A549 (cell line): ENCODE results near the gene CDH4. TPM values are rescaled to one million over a fixed set of nuclear protein-coding genes. Genes with fewer than 3 reads are reported as not detected.
A peak's percentile ranks its signal among the peaks of the same experiment; 100 is the strongest.

Source experiments
- ATAC-seq, 2 experiments: fragments of 200-7000 bp in 1 of 2; fragments of >200 bp in 1 of 2; cut with Nextera tagmentation in 1 of 2; cut with Tn5 transposase in 1 of 2; 3 replicates each; pipeline versions ENCODE4 v1.8.0 to v1.9.1; 2018 to 2020; ENCODE audit warnings: mild to moderate bottlenecking in 1 of 2, moderate library complexity in 1 of 2
- CTCF ChIA-PET: fragments of 300-600 bp; sonication (Branson Sonifier 250); formaldehyde crosslinking; extraction: SDS; loops from one replicate; lab custom pipeline; 2021; ENCODE audit warnings: antibody characterized with exemption, inconsistent platforms; lab: Yijun Ruan, JAX
- POLR2A ChIA-PET: fragments of 350-600 bp; formaldehyde crosslinking; extraction: SDS; loops from one replicate; lab custom pipeline; 2021; ENCODE audit warnings: antibody characterized with exemption, inconsistent platforms; lab: Yijun Ruan, JAX
- DNase-seq, 2 experiments: peaks; one replicate each; pipeline versions ENCODE4 v3.0.0 to v3.0.0-alpha.2; 2011 to 2016; ENCODE audit warnings: low read depth in 1 of 2, low spot score in 1 of 2
- FAIRE-seq: peaks from 2 replicates; lab custom pipeline; 2011; peaks lifted over from hg19 to GRCh38; lab: Jason Lieb, UNC
- H3K27ac ChIP-seq, 2 experiments: fragments of >200 bp; sonication (Bioruptor Twin); formaldehyde crosslinking; 3 replicates each; pipeline ENCODE4 v1.5.1; 2016 to 2017
- H3K4me1 ChIP-seq: fragments of >200 bp; sonication (Bioruptor Twin); formaldehyde crosslinking; 3 replicates; pipeline ENCODE4 v1.6.1; 2016
- H3K4me2 ChIP-seq: fragments of >200 bp; sonication (Bioruptor Twin); formaldehyde crosslinking; 3 replicates; pipeline ENCODE4 v1.6.1; 2016
- H3K4me3 ChIP-seq: fragments of >200 bp; sonication (Bioruptor Twin); formaldehyde crosslinking; 3 replicates; pipeline ENCODE4 v1.5.1; 2016
- H3K9me3 ChIP-seq: fragments of >200 bp; sonication (Bioruptor Twin); formaldehyde crosslinking; 3 replicates; pipeline ENCODE4 v1.6.1; 2016
- BHLHE40 ChIP-seq: IDR thresholded peaks from 2 replicates; pipeline ENCODE4 v1.6.1; 2012; ENCODE audit warnings: low read depth, low read length, inconsistent platforms
- CEBPB ChIP-seq, 2 experiments: fragments of >200 bp in 1 of 2; sonication (Bioruptor Twin) in 1 of 2; formaldehyde crosslinking in 1 of 2; IDR thresholded peaks; 2 replicates each; pipeline ENCODE4 v1.6.1; 2012 to 2016
- CHD2 ChIP-seq: fragments of 150-350 bp; IDR thresholded peaks from 2 replicates; pipeline ENCODE4 v1.6.1; 2014; ENCODE audit warnings: low read length; ENCODE audit not compliant: partially characterized antibody
- EHF ChIP-seq: fragments of 250-450 bp; sonication (Bioruptor Pico); IDR thresholded peaks from 2 replicates; pipeline ENCODE4 v1.5.0; 2020; ENCODE audit warnings: mild to moderate bottlenecking
- ESRRA ChIP-seq: fragments of 150-350 bp; IDR thresholded peaks from 2 replicates; pipeline ENCODE4 v1.6.1; 2014; ENCODE audit warnings: mild to moderate bottlenecking, low read length, borderline replicate concordance
- FOSB ChIP-seq: fragments of 250-450 bp; sonication (Bioruptor Pico); IDR thresholded peaks from 2 replicates; pipeline ENCODE4 v1.5.0; 2020; ENCODE audit warnings: mild to moderate bottlenecking, moderate library complexity
- FOXS1 ChIP-seq: fragments of 250-450 bp; sonication (Bioruptor Pico); IDR thresholded peaks from 2 replicates; pipeline ENCODE4 v1.5.0; 2020; ENCODE audit warnings: mild to moderate bottlenecking, moderate library complexity
- GATA3 ChIP-seq: IDR thresholded peaks from 2 replicates; pipeline ENCODE4 v1.6.1; 2012; ENCODE audit warnings: borderline replicate concordance
- HEYL ChIP-seq: fragments of 250-450 bp; sonication (Bioruptor Pico); IDR thresholded peaks from 2 replicates; pipeline ENCODE4 v1.8.0; 2021; ENCODE audit warnings: mild to moderate bottlenecking, moderate library complexity
- HOXA7 ChIP-seq: fragments of 250-450 bp; sonication (Bioruptor Pico); IDR thresholded peaks from 2 replicates; pipeline ENCODE4 v1.5.0; 2020; ENCODE audit warnings: mild to moderate bottlenecking, moderate library complexity
- JUNB ChIP-seq: fragments of >200 bp; sonication (Bioruptor Twin); formaldehyde crosslinking; IDR thresholded peaks from 2 replicates; pipeline ENCODE4 v1.6.1; 2016
- MAFK ChIP-seq: fragments of 450-650 bp; IDR thresholded peaks from 2 replicates; pipeline ENCODE4 v1.6.1; 2014; ENCODE audit not compliant: partially characterized antibody
- MAZ ChIP-seq: fragments of 150-350 bp; IDR thresholded peaks from 2 replicates; pipeline ENCODE4 v1.6.1; 2014; ENCODE audit warnings: antibody characterized with exemption, low read depth, low read length, borderline replicate concordance
- NFE2L2 ChIP-seq: fragments of 150-350 bp; conservative IDR thresholded peaks from 2 replicates; pipeline ENCODE4 v1.6.1; 2014; ENCODE audit warnings: low read length
- NR3C1 ChIP-seq: fragments of >200 bp; sonication (Bioruptor Twin); formaldehyde crosslinking; IDR thresholded peaks from 3 replicates; pipeline ENCODE4 v1.6.1; 2017
- PBX3 ChIP-seq: IDR thresholded peaks from 2 replicates; pipeline ENCODE4 v1.6.1; 2012
- PHF8 ChIP-seq: fragments of 200-600 bp; sonication (generic); IDR thresholded peaks from 2 replicates; pipeline ENCODE4 v1.6.1; 2016; ENCODE audit warnings: low read depth, mild to moderate bottlenecking, antibody characterized with exemption, moderate library complexity, borderline replicate concordance
- POLR2A ChIP-seq: IDR thresholded peaks from 2 replicates; pipeline ENCODE4 v1.6.1; 2012; ENCODE audit warnings: mild to moderate bottlenecking, low read length
- RARB ChIP-seq: fragments of 250-450 bp; sonication (Bioruptor Pico); IDR thresholded peaks from 2 replicates; pipeline ENCODE4 v1.8.0; 2021; ENCODE audit warnings: mild to moderate bottlenecking, moderate library complexity
- SMC3 ChIP-seq: fragments of >200 bp; sonication (Bioruptor Twin); formaldehyde crosslinking; IDR thresholded peaks from 3 replicates; pipeline ENCODE4 v1.6.1; 2018; ENCODE audit warnings: inconsistent platforms
- TP53 ChIP-seq: fragments of 250-450 bp; sonication (Bioruptor Pico); IDR thresholded peaks from 2 replicates; pipeline ENCODE4 v1.5.0; 2021; ENCODE audit warnings: mild to moderate bottlenecking, moderate library complexity
- ZC3H11A ChIP-seq: fragments of 450-650 bp; IDR thresholded peaks from 2 replicates; pipeline ENCODE4 v1.6.1; 2014; ENCODE audit warnings: antibody characterized with exemption, mild to moderate bottlenecking
- ZSCAN20 ChIP-seq: fragments of 250-450 bp; sonication (Bioruptor Pico); IDR thresholded peaks from 2 replicates; pipeline ENCODE4 v1.8.0; 2022; ENCODE audit warnings: mild to moderate bottlenecking, moderate library complexity
- WGBS: methylation state at CpG from one replicate; pipeline ENCODE4 v1.1.6; 2017; ENCODE audit errors: missing lambda C conversion rate; 5-methylcytosine and 5-hydroxymethylcytosine counted together
- polyA plus RNA-seq, 4 experiments: library from polyadenylated mRNA; depleted of rRNA in 3 of 4; stranded (reverse); fragments of >200 nt; fragmentation: RNase III in 1 of 4; extraction: RNeasy Plus Mini Kit Qiagen cat#74134 plus additional on column Dnase treatment in 1 of 4; gene quantifications; 2 replicates in 3 of 4; 3 replicates in 1 of 4; pipeline ENCODE4 v1.2.3, GENCODE V29; 2011 to 2017

CDH4 gene
- polyA plus RNA-seq, 2 of the 4 experiments (the other 2 are of a cell fraction) = 3.4 to 10.3 TPM

GRCh38 chr20:61963149-61963548 is 711.1 kb downstream of the CDH4 start:
- no peak overlapping the region for H3K4me3 ChIP-seq
- 69% methylated on average over 9 of the region's 9 CpGs for WGBS
- no peak overlapping the region for H3K4me2 ChIP-seq
- ATAC-seq (no peak), DNase-seq (no peak), FAIRE-seq (no peak)
- ChIA-PET CTCF (no interaction called here), POLR2A (no interaction called here)
- TF ChIP-seq EHF (CRISPR knock-in tag) (no peak), ZSCAN20 (CRISPR knock-in tag) (no peak), HOXA7 (CRISPR knock-in tag) (no peak), TP53 (CRISPR knock-in tag) (no peak), JUNB (no peak), ZC3H11A (no peak), ESRRA (no peak), NR3C1 (no peak), BHLHE40 (no peak), PBX3 (no peak), POLR2A (no peak), HEYL (CRISPR knock-in tag) (no peak), CHD2 (no peak), FOXS1 (CRISPR knock-in tag) (no peak), SMC3 (no peak), CEBPB (IDR thresholded peaks at IDR 0.05) (no peak), MAFK (no peak), RARB (CRISPR knock-in tag) (no peak), GATA3 (no peak), NFE2L2 (no peak)
- no peak overlapping the region for H3K27ac ChIP-seq
- H3K4me1 ChIP-seq = no peaks in the 10 kb centered on the region
- no peaks in the 10 kb centered on the region for H3K9me3 ChIP-seq

- H3K4me2 ChIP-seq = no peak overlapping the region
- H3K4me1 ChIP-seq = no peaks in the 10 kb centered on the region
- ChIA-PET POLR2A (no interaction called here), CTCF (no interaction called here)
- TF ChIP-seq MAZ = no peak
- TF ChIP-seq POLR2A = no peak
- no peak for TF ChIP-seq FOSB (CRISPR knock-in tag)
- 75% methylated on average over 8 of the region's 8 CpGs for WGBS
- no peaks in the 10 kb centered on the region for H3K9me3 ChIP-seq
- ATAC-seq (no peak), FAIRE-seq (no peak), DNase-seq (no peak)
- no peak overlapping the region for H3K4me3 ChIP-seq
- H3K27ac ChIP-seq = no peak overlapping the region
Observed at GRCh38 chr20:61963885-61964674, 712.0 kb downstream of the CDH4 start.

- POLR2A ChIA-PET = no interaction called here
- no peak for FAIRE-seq
Observed at GRCh38 chr20:61964675-61965605, 712.9 kb downstream of the CDH4 start.

More at GRCh38 chr20:61964675-61965605, 712.9 kb downstream of the CDH4 start:
- Histone ChIP-seq H3K4me3 (no peak overlapping the region), H3K4me2 (no peak overlapping the region), H3K4me1 (no peaks in the 10 kb centered on the region), H3K27ac (no peak overlapping the region), H3K9me3 (no peaks in the 10 kb centered on the region)
- CTCF ChIA-PET = no interaction called here
- DNase-seq (no peak), ATAC-seq (peak; percentile 16 to 25; a peak in 3 of 6 replicates)
- 64% methylated on average over 35 of the region's 41 CpGs for WGBS
- TF ChIP-seq TP53 (CRISPR knock-in tag) (no peak), PHF8 (no peak)
